ENCODE measurements around the gene STK32B. TPM values are rescaled to one million over a fixed set of nuclear protein-coding genes. Genes with fewer than 3 reads are reported as not detected.

Gene STK32B
- total and polyA plus RNA-seq, 4 donors, result 0.02 to 0.28 (median 0.08) TPM; not detected in 1

DNA sequence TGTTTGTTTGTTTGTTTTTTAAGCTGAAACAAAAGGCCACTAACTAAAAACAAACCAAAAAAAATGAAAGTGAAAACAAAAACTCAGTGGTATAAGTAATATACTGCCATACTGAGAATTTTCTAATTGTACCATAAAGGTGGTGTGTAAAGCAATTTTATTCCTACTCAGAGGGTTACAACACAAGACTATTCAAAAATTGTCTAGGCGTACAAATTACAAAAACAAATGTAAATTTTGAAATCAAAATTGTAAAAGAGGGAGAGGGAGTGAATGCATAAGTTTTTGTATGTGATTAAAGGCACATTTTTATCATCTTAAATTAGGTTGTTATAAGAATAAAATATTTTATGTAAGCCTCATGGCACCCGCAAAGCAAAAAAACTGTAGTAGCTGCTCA is 232.6 kb downstream of the STK32B start:
- Histone ChIP-seq H3K36me3 (ENCODE audit: control insufficient read depth in 4 of 4, insufficient read depth in 3 of 4, low read depth in 1 of 4, low read length in 3 of 4) (no peaks in the 10 kb centered on the region), H3K27me3 (ENCODE audit: control insufficient read depth in 4 of 4, insufficient read depth in 4 of 4, low read length in 3 of 4) (no peaks in the 10 kb centered on the region), H3K9me3 (ENCODE audit: control insufficient read depth in 4 of 4, low read length in 3 of 4) (no peaks in the 10 kb centered on the region), H3K27ac (ENCODE audit: low read depth in 1 of 2, low read length in 2 of 2) (no peak overlapping the region), H3K9ac (ENCODE audit: low read depth in 1 of 2, low read length in 2 of 2) (no peak overlapping the region), H3K4me3 (ENCODE audit: low read depth in 1 of 3, low read length in 3 of 3) (no peak overlapping the region), H3K4me1 (ENCODE audit: control insufficient read depth in 4 of 4, insufficient read depth in 4 of 4, low read length in 3 of 4) (no peaks in the 10 kb centered on the region)
- TF ChIP-seq, protein P1, sequence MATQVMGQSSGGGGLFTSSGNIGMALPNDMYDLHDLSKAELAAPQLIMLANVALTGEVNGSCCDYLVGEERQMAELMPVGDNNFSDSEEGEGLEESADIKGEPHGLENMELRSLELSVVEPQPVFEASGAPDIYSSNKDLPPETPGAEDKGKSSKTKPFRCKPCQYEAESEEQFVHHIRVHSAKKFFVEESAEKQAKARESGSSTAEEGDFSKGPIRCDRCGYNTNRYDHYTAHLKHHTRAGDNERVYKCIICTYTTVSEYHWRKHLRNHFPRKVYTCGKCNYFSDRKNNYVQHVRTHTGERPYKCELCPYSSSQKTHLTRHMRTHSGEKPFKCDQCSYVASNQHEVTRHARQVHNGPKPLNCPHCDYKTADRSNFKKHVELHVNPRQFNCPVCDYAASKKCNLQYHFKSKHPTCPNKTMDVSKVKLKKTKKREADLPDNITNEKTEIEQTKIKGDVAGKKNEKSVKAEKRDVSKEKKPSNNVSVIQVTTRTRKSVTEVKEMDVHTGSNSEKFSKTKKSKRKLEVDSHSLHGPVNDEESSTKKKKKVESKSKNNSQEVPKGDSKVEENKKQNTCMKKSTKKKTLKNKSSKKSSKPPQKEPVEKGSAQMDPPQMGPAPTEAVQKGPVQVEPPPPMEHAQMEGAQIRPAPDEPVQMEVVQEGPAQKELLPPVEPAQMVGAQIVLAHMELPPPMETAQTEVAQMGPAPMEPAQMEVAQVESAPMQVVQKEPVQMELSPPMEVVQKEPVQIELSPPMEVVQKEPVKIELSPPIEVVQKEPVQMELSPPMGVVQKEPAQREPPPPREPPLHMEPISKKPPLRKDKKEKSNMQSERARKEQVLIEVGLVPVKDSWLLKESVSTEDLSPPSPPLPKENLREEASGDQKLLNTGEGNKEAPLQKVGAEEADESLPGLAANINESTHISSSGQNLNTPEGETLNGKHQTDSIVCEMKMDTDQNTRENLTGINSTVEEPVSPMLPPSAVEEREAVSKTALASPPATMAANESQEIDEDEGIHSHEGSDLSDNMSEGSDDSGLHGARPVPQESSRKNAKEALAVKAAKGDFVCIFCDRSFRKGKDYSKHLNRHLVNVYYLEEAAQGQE (IDR thresholded peaks at IDR 0.05), result no peak
- TF ChIP-seq SP1 (IDR thresholded peaks at IDR 0.05) (no peak), JUND (IDR thresholded peaks at IDR 0.05) (no peak), EGR1 (IDR thresholded peaks at IDR 0.05; ENCODE audit: low read depth in 2 of 2) (no peak), YY1 (IDR thresholded peaks at IDR 0.05) (no peak), TAF1 (conservative IDR thresholded peaks at IDR 0.05) (no peak), FOXA1 (IDR thresholded peaks at IDR 0.05) (no peak), HNF4A (conservative IDR thresholded peaks at IDR 0.05) (no peak)
- WGBS, result 78% methylated on average over 2 of the region's 2 CpGs
- no peak for DNase-seq (ENCODE audit: low spot score)

DNA sequence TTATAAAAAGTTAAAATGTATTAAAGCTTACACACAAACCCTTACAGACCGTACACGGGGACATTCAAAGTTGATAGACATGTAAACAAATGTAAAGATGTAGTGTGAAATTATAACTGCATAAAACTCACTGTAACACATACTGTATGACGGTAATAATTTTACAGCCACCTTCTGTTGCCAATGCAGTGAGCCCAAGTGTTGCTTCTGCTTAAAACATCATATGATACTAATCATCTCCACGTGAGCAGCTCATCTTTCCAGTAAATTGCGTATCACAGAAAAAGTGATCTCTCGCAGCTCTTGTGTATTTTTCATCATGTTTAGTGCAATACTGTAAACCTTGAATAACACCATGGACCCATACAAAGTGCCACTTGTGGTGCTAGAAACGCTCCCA is 233.2 kb downstream of the STK32B start:
- 75% methylated on average over 7 of the region's 7 CpGs for WGBS
- Histone ChIP-seq H3K9ac (ENCODE audit: low read depth in 1 of 2, low read length in 2 of 2) (no peak overlapping the region), H3K9me3 (ENCODE audit: control insufficient read depth in 4 of 4, low read length in 3 of 4) (no peaks in the 10 kb centered on the region), H3K27me3 (ENCODE audit: control insufficient read depth in 4 of 4, insufficient read depth in 4 of 4, low read length in 3 of 4) (no peaks in the 10 kb centered on the region), H3K4me1 (ENCODE audit: control insufficient read depth in 4 of 4, insufficient read depth in 4 of 4, low read length in 3 of 4) (no peaks in the 10 kb centered on the region), H3K36me3 (ENCODE audit: control insufficient read depth in 4 of 4, insufficient read depth in 3 of 4, low read depth in 1 of 4, low read length in 3 of 4) (no peaks in the 10 kb centered on the region), H3K4me3 (ENCODE audit: low read depth in 1 of 3, low read length in 3 of 3) (no peak overlapping the region), H3K27ac (ENCODE audit: low read depth in 1 of 2, low read length in 2 of 2) (no peak overlapping the region)
- no peak for DNase-seq (ENCODE audit: low spot score)
- TF ChIP-seq, protein P2, sequence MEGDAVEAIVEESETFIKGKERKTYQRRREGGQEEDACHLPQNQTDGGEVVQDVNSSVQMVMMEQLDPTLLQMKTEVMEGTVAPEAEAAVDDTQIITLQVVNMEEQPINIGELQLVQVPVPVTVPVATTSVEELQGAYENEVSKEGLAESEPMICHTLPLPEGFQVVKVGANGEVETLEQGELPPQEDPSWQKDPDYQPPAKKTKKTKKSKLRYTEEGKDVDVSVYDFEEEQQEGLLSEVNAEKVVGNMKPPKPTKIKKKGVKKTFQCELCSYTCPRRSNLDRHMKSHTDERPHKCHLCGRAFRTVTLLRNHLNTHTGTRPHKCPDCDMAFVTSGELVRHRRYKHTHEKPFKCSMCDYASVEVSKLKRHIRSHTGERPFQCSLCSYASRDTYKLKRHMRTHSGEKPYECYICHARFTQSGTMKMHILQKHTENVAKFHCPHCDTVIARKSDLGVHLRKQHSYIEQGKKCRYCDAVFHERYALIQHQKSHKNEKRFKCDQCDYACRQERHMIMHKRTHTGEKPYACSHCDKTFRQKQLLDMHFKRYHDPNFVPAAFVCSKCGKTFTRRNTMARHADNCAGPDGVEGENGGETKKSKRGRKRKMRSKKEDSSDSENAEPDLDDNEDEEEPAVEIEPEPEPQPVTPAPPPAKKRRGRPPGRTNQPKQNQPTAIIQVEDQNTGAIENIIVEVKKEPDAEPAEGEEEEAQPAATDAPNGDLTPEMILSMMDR (IDR thresholded peaks at IDR 0.05; ENCODE audit: low read depth, low read length, missing input control), result no peak
- TF ChIP-seq YY1 (IDR thresholded peaks at IDR 0.05), result no peak
- no peak for TF ChIP-seq FOXA1 (IDR thresholded peaks at IDR 0.05)
- TF ChIP-seq RAD21 (IDR thresholded peaks at IDR 0.05), result no peak
- no peak for TF ChIP-seq RXRA (IDR thresholded peaks at IDR 0.05)
- no peak for TF ChIP-seq HNF4A (conservative IDR thresholded peaks at IDR 0.05)
- TF ChIP-seq, protein P3, sequence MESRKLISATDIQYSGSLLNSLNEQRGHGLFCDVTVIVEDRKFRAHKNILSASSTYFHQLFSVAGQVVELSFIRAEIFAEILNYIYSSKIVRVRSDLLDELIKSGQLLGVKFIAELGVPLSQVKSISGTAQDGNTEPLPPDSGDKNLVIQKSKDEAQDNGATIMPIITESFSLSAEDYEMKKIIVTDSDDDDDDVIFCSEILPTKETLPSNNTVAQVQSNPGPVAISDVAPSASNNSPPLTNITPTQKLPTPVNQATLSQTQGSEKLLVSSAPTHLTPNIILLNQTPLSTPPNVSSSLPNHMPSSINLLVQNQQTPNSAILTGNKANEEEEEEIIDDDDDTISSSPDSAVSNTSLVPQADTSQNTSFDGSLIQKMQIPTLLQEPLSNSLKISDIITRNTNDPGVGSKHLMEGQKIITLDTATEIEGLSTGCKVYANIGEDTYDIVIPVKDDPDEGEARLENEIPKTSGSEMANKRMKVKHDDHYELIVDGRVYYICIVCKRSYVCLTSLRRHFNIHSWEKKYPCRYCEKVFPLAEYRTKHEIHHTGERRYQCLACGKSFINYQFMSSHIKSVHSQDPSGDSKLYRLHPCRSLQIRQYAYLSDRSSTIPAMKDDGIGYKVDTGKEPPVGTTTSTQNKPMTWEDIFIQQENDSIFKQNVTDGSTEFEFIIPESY (IDR thresholded peaks at IDR 0.05), result no peak
- no peak for TF ChIP-seq SP1 (IDR thresholded peaks at IDR 0.05)
- TF ChIP-seq HNF4G (IDR thresholded peaks at IDR 0.05), result no peak
- no peak for TF ChIP-seq NR2F2 (IDR thresholded peaks at IDR 0.05)
- TF ChIP-seq FOXA2 (IDR thresholded peaks at IDR 0.05), result no peak
- no peak for TF ChIP-seq GABPA (IDR thresholded peaks at IDR 0.05 in 1 of 2, conservative IDR thresholded peaks at IDR 0.05 in 1 of 2)

Measured in liver (tissue), 9 donors.